ENCODE results near the gene ZBTB24. TPM values are rescaled to one million over a fixed set of nuclear protein-coding genes. Genes with fewer than 3 reads are reported as not detected.
A peak's percentile ranks its signal among the peaks of the same experiment; 100 is the strongest.

Gene ZBTB24
- 10 to 100 TPM; 11.1 to 15.0 (median 13.0) TPM for total RNA-seq
- 1 to 10 TPM; 4.5 to 8.7 (median 5.6) TPM for polyA plus RNA-seq
- long read RNA-seq, donor 1: 0 reads
- long read RNA-seq, donor 2, full-length matches to known transcripts: 3 of 3 reads
- long read RNA-seq, donor 2, partial matches to known transcripts: 0 of 3 reads
- long read RNA-seq, donor 2, other reads (novel, unspliced or antisense): 0 of 3 reads

- DNase-seq: peak; percentile 99
- Histone ChIP-seq H3K27ac (peak within 1 kb of the TSS; percentile 80 to 95 (median 88)), H3K27me3 (replicated peaks in 1 of 7) (no peaks in the 10 kb centered on the region), H3K4me1 (peaks cover 35 to 55% (median 52%) of the 10 kb centered on the region in 6 donors), H3K36me3 (peaks cover 0 to 36% (median 8%) of the 10 kb centered on the region in 6 donors), H3K4me3 (peak within 1 kb of the TSS; percentile 68 to 100 (median 95)), H3K9me3 (no peaks in the 10 kb centered on the region)
- WGBS, 5 donors: 0 to 2% (median 1%) methylated on average over 23 to 94 of the region's 97 CpGs
- intact Hi-C loops (cut with DNase I; ENCODE audit: low total_unique reads): no loop called here
- TF ChIP-seq POLR2A (IDR thresholded peaks at IDR 0.05): peak in 1 of 3 donors; percentile 79
- TF ChIP-seq POLR2AphosphoS5 (IDR thresholded peaks at IDR 0.05): peak; percentile 92 to 94 (median 93)
- TF ChIP-seq, protein P1, sequence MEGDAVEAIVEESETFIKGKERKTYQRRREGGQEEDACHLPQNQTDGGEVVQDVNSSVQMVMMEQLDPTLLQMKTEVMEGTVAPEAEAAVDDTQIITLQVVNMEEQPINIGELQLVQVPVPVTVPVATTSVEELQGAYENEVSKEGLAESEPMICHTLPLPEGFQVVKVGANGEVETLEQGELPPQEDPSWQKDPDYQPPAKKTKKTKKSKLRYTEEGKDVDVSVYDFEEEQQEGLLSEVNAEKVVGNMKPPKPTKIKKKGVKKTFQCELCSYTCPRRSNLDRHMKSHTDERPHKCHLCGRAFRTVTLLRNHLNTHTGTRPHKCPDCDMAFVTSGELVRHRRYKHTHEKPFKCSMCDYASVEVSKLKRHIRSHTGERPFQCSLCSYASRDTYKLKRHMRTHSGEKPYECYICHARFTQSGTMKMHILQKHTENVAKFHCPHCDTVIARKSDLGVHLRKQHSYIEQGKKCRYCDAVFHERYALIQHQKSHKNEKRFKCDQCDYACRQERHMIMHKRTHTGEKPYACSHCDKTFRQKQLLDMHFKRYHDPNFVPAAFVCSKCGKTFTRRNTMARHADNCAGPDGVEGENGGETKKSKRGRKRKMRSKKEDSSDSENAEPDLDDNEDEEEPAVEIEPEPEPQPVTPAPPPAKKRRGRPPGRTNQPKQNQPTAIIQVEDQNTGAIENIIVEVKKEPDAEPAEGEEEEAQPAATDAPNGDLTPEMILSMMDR (IDR thresholded peaks at IDR 0.05 in 8 of 11, conservative IDR thresholded peaks at IDR 0.05 in 3 of 11): peak in 1 of 11 experiments; percentile 8
Measured at GRCh38 chr6:109482905-109483734, at the start of gene ZBTB24. Gene ZBTB24 (minus strand): TSS chr6:109483219. CDS start chr6:109482026, 1,193 bp downstream.

DNA sequence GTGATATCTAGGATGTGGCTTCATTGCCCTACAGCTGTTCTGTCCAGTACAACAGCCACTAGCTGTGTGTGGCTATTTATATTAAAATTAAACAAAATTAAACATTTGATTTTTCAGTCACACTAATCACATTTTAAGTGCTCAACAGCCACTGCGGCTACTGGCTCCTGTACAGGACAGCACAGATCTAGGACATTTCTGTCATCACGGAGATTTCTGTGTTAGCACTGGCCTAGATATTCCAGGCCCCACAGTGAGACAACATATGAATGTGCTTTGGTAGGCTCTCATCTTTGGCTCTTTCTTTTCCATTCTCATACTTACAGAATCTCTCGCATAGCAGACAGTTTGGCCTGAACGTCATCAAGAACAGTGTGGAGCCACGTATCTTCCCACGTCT, 48.4 kb upstream of the ZBTB24 start:
- WGBS, 5 donors: 88 to 94% (median 90%) methylated on average over 6 of the region's 6 CpGs
- DNase-seq: no peak
- Histone ChIP-seq H3K27me3 (replicated peaks in 1 of 7) (no peaks in the 10 kb centered on the region), H3K27ac (no peak overlapping the region), H3K36me3 (no peaks in the 10 kb centered on the region), H3K4me3 (no peak overlapping the region), H3K4me1 (peaks cover 0 to 4% (median 0%) of the 10 kb centered on the region in 6 donors), H3K9me3 (no peaks in the 10 kb centered on the region)
- TF ChIP-seq POLR2A (IDR thresholded peaks at IDR 0.05): no peak
- TF ChIP-seq, protein P1 (IDR thresholded peaks at IDR 0.05 in 8 of 11, conservative IDR thresholded peaks at IDR 0.05 in 3 of 11): no peak
- no peak for TF ChIP-seq POLR2AphosphoS5 (IDR thresholded peaks at IDR 0.05)
- intact Hi-C loops (cut with DNase I; ENCODE audit: low total_unique reads): no loop called here

GRCh38 chr6:109527989-109528388, 45.0 kb upstream of the ZBTB24 start:
- intact Hi-C loops (cut with DNase I; ENCODE audit: low total_unique reads): loop anchor here (10.0 kb wide), 1 partner anchor 527 kb away; no protein-coding TSS in a partner anchor
- Histone ChIP-seq H3K9me3 (peaks cover 0 to 17% (median 8%) of the 10 kb centered on the region in 8 donors), H3K4me3 (no peak overlapping the region), H3K36me3 (no peaks in the 10 kb centered on the region), H3K4me1 (peaks cover 0 to 4% (median 0%) of the 10 kb centered on the region in 6 donors), H3K27ac (no peak overlapping the region), H3K27me3 (replicated peaks in 1 of 7) (no peaks in the 10 kb centered on the region)
- WGBS, 5 donors: 87 to 94% (median 90%) methylated on average over 3 of the region's 3 CpGs
- TF ChIP-seq POLR2AphosphoS5 (IDR thresholded peaks at IDR 0.05): no peak
- TF ChIP-seq, protein P1 (IDR thresholded peaks at IDR 0.05 in 8 of 11, conservative IDR thresholded peaks at IDR 0.05 in 3 of 11): no peak
- no peak for DNase-seq

All from spleen (tissue), 13 donors.